NT2/D1 (cell line): ENCODE results near the gene MGAT5.
"Not testable (repeated sequence)": the region's sequence is repeated elsewhere in the genome, so short reads cannot be mapped to it uniquely, and the experiment has no call there.

Experiments used
- DNase-seq: peaks from one replicate; pipeline ENCODE4 v3.0.0-alpha.2; 2011; ENCODE audit warnings: low read depth, low spot score
- H3K27me3 ChIP-seq: 2 replicates; pipeline ENCODE4 v1.6.0; 2011; ENCODE audit warnings: mild to moderate bottlenecking; ENCODE audit not compliant: insufficient read length, insufficient read depth
- H3K36me3 ChIP-seq: 2 replicates; pipeline ENCODE4 v1.6.1; 2011; ENCODE audit warnings: mild to moderate bottlenecking, low read length, mixed read lengths; ENCODE audit not compliant: insufficient read depth, insufficient read length
- H3K4me1 ChIP-seq: 2 replicates; pipeline ENCODE4 v1.5.1; 2011; ENCODE audit not compliant: insufficient read depth, insufficient read length
- H3K4me3 ChIP-seq: 2 replicates; pipeline ENCODE4 v1.5.1; 2011; ENCODE audit warnings: low read depth; ENCODE audit not compliant: insufficient read length
- H3K9ac ChIP-seq: 2 replicates; pipeline ENCODE4 v1.6.0; 2011; ENCODE audit warnings: low read depth; ENCODE audit not compliant: insufficient read length
- H3K9me3 ChIP-seq: 2 replicates; pipeline ENCODE4 v1.5.1; 2011; ENCODE audit warnings: mild to moderate bottlenecking, low read length; ENCODE audit not compliant: insufficient read depth
- SUZ12 ChIP-seq: IDR thresholded peaks from 2 replicates; pipeline ENCODE4 v1.6.1; 2011; ENCODE audit not compliant: insufficient read length, insufficient read depth; ENCODE audit errors: extremely low read depth
- YY1 ChIP-seq: IDR thresholded peaks from 2 replicates; pipeline ENCODE4 v1.6.1; 2011; ENCODE audit not compliant: insufficient read length, insufficient read depth
- ZNF274 ChIP-seq: IDR thresholded peaks from 2 replicates; pipeline ENCODE4 v1.6.1; 2011; ENCODE audit warnings: mild to moderate bottlenecking, low read depth, low read length

The MGAT5 gene

DNA sequence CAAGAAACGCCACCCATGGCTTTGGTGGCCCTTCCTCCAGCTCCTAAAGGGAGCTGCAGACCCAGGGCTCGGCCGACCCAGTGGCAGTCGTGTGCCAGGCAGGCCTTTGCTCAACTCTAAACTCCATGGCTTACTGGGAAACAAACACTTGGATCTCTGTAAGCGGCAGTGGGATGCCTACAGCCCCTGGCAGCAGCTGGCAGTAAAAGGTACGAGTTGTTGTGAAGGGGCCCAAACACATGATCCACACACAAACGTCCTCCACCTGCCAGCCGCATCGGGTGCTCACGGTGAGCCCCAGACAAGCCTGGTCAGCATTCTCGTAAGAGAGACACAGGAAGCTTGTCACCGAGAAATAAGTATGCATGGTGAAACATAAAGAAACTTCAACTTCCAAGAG, 214.9 kb downstream of the MGAT5 start:
- DNase-seq, result no peak

DNA sequence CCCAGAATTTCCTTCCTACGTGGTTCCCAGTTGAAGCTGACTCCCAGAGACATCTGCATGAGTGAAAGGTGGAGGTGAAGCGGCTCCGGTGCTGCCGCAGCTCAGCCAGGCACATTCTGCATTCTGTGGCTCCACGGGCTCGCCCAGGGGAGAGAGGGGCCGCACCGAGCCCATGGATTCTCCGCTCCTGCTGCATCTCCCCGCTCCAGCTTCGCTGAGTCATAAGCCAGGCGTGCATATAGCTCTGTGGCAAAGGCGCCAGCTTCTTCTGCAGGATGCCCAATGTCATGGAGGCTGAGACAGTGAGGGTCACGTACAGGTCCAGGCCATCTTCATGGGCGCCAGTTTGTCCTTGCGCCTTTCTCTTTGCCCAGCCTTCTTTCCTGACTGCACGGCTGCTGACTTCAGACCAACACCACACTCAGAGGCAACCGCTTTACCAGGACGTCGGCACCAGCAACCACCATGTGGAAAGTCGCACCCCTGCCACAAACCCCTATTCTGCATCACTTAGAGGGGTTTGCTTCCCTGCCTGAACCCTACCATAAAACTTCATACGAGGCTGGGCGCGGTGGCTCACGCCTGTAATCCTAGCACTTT, 215.7 kb downstream of the MGAT5 start:
- Histone ChIP-seq H3K36me3 (no peaks in the 10 kb centered on the region), H3K9ac (no peak overlapping the region), H3K4me3 (no peak overlapping the region), H3K9me3 (no peaks in the 10 kb centered on the region), H3K27me3 (no peaks in the 10 kb centered on the region), H3K4me1 (peaks cover 5% of the 10 kb centered on the region)
- no peak for TF ChIP-seq YY1
- no peak for TF ChIP-seq SUZ12
- TF ChIP-seq ZNF274, result no peak
- DNase-seq, result no peak

More for the DNA sequence above, 214.9 kb downstream of the MGAT5 start:
- Histone ChIP-seq H3K9ac (no peak overlapping the region), H3K27me3 (no peaks in the 10 kb centered on the region), H3K4me1 (peaks cover 5% of the 10 kb centered on the region), H3K9me3 (no peaks in the 10 kb centered on the region), H3K36me3 (no peaks in the 10 kb centered on the region), H3K4me3 (no peak overlapping the region)
- TF ChIP-seq SUZ12 (no peak), ZNF274 (no peak), YY1 (no peak)

DNA sequence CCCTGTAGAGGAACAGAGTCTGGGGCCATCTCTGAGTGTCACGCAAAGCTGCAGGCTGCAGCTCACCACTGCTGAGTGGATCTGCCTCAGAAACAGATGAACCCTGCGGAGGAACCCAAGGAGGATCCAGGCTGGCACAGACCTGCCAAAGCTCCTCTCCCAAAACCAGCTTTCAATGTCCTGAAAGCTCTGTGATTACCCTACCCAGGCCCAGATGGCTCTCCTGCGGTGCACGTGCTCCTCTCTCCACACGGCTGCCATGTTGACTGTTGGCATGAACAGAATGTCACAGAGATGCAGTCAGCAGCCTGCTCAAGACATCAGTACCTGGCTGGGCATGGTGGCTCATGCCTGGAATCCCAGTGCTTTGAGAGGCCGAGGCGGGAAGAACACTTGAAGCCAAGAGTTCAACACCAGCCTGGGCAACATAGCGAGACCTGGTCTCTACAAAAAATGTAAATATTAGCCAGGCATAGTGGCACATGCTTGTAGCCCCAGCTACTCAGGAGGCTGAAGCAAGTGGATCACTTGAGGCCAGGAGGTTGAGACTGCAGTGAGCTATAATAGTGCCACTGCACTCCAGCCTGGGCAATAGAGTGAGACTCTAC, 216.8 kb downstream of the MGAT5 start:
- Histone ChIP-seq H3K4me3 (no peak overlapping the region), H3K27me3 (no peaks in the 10 kb centered on the region), H3K4me1 (peaks cover 5% of the 10 kb centered on the region), H3K9ac (no peak overlapping the region), H3K36me3 (no peaks in the 10 kb centered on the region), H3K9me3 (no peaks in the 10 kb centered on the region)
- TF ChIP-seq ZNF274 (no peak), SUZ12 (no peak), YY1 (no peak)
- DNase-seq, result no peak

DNA sequence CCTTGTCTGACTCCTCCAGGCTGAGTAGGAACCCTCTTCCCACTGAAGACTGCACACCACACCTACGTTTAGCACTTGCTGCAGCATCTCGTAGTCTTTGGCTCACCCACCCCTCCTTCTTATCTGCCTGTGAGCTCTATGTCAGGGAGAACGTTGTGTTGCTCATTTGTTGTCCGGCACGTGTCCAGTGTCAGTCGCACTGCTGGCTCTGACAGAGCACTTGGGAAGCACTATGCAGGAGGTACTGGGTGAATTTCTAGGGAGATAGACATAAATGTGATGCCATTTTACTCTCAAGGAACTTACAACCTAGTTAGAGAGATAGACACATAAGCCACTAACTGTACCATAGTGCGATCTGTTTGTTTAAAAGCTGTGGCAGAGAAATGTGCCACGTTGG, 223.1 kb downstream of the MGAT5 start:
- not testable (repeated sequence) for H3K9ac ChIP-seq, H3K9me3 ChIP-seq, H3K4me1 ChIP-seq, H3K4me3 ChIP-seq, H3K27me3 ChIP-seq, DNase-seq, H3K36me3 ChIP-seq

DNA sequence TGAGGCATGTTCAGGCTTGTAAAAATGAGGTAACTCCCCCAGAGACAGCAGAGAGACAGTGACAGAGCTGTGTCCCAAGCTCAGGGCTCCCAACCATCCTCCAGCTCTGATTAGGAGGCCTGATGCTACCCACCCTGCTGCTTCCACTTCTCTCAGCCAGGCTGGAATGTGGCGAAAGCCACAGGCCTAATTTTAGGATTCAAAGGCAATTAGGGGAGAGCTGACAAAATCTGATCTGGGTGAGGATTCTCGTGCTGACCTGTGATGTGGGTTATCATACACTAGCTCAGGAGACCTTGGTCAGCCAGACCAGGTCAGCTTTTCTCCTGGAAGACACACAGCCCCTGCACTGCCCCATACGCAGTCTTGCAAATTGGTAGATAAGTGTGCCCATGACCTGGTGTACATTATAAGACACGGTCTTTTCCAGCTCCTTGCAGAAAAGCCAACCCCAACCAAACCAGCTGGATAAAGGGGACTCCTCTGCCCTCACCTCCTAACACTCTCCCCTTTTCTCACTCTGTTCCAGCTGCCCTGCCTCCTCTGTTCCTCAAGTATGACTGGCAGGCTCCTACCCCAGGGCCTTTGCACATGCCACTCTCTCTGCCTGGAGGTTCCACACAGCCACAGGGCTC, 225.9 kb downstream of the MGAT5 start:
- no peak for TF ChIP-seq YY1
- TF ChIP-seq SUZ12, result no peak
- TF ChIP-seq ZNF274, result no peak
- Histone ChIP-seq H3K4me3 (no peak overlapping the region), H3K36me3 (no peaks in the 10 kb centered on the region), H3K27me3 (no peaks in the 10 kb centered on the region), H3K9ac (no peak overlapping the region), H3K4me1 (no peaks in the 10 kb centered on the region), H3K9me3 (no peaks in the 10 kb centered on the region)
- no peak for DNase-seq

DNA sequence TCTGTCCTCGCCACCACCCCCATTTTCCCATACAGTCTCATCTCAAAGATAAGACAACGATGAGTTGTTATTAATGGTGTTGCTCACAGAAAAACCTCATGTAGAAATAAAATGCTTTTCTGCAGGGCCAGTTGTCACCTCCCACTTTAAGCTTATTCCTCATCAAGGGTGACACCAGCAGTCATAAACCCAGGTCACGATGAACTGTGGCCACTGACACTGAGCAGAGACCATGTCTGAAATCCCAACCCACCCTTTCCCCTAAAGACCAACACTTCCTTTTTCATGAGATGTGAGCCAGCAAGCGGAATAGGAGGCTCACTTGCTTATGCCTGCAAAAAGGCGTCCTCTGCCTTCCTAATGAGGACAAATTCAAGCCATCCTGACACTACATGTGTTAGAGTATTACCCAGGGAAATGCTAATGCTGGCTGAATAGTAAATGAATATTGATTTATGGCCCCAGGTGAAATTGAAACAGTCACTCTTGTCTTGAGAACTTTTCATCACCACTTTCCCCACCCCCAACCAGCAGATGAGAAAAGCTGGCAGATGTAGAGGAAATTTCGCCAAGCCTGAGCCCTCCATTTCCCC, 228.4 kb downstream of the MGAT5 start:
- no peaks in the 10 kb centered on the region for H3K36me3 ChIP-seq
- no peak for TF ChIP-seq YY1
- no peak for TF ChIP-seq ZNF274
- TF ChIP-seq SUZ12, result no peak
- no peaks in the 10 kb centered on the region for H3K9me3 ChIP-seq
- no peak overlapping the region for H3K9ac ChIP-seq
- no peak for DNase-seq
- H3K4me3 ChIP-seq, result no peak overlapping the region
- no peaks in the 10 kb centered on the region for H3K27me3 ChIP-seq
- no peaks in the 10 kb centered on the region for H3K4me1 ChIP-seq

DNA sequence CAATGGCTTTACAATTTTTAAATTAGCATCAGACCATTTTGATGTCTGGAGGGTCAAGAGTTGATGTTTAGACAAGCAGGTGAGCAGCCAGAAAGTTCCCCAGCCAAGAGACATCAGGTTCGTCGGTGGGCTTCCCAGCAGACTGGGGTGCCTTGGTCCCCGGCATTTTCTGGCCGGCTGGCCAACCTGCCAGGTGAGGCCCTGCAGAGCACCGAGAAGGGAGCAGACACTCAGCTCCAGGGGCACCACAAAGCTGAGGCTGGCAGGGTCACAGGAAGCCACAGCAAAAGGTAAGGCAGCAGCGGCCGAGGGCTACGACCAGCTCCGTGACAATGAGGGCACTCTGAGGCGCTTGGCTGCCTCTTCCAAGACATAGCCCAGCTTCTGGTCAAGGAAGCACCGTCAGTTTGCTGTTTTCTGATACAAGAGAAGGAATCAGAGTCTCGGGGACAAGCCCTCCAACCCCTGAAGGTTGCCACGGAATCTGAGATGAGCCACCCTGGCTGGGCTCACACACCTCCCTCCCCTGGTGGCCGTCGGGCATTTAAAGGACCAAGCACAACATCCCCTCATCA, 229.0 kb downstream of the MGAT5 start:
- no peaks in the 10 kb centered on the region for H3K4me1 ChIP-seq
- no peaks in the 10 kb centered on the region for H3K9me3 ChIP-seq
- H3K4me3 ChIP-seq, result no peak overlapping the region
- TF ChIP-seq ZNF274 (no peak), YY1 (no peak), SUZ12 (no peak)
- DNase-seq, result no peak
- no peaks in the 10 kb centered on the region for H3K36me3 ChIP-seq
- no peaks in the 10 kb centered on the region for H3K27me3 ChIP-seq
- H3K9ac ChIP-seq, result no peak overlapping the region
